GM03348 (cell line): Measurements from ENCODE around the gene VIM.

Source experiments
- DNase-seq: peaks from one replicate; pipeline ENCODE4 v3.0.0; 2012; ENCODE audit warnings: low spot score

The VIM gene

DNA sequence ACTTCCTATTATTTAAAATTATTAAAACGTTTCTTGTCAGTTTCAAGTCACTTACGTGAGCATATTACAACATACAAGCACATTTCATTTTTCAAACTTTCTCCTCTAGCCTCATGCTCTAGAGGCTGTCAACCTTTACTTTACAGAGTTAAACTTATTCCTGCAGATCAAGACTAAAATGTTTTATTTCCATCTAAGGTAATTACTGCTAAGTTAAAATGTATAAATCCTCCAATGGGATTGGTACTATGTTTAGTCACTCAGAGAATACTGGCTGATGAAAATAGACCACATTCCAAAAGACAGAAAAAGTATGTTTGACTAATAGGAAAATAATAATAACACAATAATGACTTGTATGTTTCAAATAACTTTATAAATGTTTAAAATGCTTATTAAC lies 18.2 kb upstream of the VIM start:
- no peak for DNase-seq

DNA sequence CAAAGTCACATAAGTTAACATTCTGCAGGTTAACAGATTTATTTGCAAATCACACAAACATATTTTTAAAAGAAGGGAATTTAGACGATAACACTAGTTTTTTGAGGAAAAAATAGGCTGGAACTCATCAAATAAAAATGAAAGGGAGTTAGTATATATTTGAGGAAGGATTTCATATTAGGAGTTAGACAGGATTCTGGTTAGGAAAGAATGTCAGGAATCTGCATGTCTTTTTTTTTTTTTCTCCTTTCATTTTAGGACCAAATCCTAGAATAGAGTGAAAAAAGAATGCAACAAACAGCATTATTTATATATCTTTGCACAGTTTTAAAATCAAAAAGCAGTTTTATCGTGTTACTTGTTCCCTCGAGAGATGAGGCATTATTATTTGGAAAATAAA lies 17.7 kb upstream of the VIM start:
- peak; percentile 41 for DNase-seq

DNA sequence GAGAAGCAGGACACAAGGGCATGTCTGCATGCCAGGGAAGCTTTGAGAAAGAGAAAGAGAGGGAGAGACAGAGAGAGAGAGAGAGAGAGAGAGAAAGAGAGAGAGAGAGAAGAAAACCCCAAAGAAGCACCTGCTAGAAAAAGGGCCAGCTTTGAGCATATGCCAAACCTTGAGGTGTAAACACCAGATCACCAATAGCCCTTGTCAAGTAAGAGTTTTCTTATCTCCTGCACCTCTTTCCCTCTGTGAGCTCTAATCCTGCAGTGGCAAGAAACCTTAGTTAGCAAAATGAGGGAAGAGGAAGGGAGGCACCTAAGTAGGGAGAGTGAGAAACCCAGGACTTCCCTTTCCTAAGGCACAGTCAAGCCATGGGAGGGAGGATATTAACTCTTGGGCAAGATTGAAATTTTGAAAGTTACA lies 15.2 kb upstream of the VIM start:
- no peak for DNase-seq

DNA sequence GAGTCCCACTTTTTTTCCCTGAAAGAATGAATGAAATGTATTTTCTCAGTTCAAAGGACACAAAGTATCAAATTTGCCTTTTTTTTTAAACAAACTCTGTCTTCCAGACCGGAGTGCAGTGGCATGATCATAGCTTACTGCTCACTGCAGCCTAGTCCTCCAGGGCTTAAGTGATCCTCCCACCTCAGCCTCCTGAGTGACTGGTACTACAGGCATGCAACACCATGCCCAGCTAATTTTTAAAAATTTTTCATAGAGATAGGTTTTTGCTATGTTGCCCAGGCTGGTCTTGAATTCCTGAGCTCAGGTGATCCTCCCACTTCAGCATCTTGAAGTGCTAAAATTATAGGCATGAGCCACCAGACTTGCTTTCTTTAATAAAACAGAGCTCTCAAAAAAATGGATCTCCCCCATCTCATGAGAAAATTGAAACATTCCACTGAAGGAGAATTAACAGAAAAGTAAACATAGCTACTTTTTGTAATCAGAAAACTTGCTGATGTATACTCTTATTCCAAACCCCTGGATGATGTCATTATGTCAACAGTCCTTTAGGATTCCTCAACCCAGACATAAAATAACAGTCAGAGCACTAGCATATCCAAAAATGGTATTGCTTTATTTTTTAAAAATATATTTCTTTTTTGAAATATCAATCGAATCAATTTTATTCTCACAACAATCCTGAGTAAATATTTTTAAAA lies 14.2 kb upstream of the VIM start:
- DNase-seq, result no peak

DNA sequence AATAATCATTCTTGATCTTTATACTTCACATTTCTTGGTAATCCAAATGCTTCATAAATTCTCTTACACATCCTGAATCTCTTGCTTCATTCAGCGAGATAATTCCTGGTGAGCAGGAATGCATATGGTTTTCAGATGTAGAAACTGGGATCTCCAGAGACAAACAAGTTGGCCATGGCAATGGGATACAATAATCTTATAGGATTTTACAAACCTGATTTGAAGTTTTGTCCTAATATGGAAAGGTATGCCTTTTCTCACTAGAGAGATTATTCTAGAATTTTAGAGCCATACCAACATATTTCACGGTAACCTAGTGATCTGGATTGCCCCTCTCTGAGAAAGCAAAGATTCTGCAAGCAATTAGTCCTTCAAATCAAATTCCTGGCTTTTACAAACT lies 13.5 kb upstream of the VIM start:
- no peak for DNase-seq

DNA sequence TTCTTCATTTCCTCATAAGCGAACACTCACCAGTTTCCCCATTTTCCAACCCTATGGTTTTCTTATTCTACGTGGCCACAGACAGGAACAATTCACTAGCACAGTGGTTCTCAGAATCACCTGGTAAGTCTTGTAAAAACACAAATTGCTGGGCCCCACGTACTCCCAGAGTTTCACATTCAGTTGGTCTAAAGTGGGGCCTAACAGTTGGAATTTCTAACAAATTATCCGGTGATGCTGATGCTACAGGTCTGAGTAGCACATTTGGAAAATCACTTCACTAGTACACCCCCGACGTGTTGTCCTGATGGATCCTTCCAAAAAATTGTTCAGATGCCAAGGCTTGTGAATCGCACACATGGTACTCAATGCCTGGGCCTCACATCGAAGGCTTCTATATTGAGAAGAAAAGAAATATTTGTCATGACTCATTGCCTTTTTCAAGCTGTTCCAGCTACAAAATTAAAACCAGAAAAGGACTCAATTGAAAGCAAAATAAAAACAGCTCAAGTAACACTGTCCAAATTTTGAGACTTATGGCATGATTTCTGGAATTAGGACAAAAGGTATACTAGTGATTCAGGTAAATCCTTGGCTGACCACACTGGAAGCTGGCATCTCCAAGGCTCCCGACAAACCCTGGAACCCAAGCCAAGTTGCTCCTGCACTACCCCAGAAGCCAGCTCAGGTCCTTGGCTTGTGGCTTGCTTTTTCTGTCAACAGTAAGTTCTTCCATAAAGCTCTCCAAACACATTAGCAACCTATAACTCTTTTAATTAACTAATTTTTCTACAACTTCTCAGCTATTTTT lies 12.9 kb upstream of the VIM start:
- peak; percentile 62 for DNase-seq

DNA sequence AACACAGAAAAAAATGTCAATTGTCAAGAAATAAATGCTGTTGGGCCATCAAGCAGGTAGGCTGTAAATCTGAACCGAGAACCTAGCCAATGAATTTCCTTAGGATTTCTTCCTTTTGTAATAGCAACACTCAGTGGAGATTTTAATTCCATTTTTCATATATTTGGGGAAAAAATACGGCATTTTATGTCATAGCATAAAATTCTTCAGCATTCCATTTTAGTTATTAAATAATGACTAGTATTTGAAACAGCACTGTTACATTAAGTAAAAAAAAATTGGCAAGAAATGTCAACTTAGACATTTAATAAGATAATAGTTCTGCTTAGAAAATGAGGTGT lies 12.3 kb upstream of the VIM start:
- DNase-seq, result no peak

DNA sequence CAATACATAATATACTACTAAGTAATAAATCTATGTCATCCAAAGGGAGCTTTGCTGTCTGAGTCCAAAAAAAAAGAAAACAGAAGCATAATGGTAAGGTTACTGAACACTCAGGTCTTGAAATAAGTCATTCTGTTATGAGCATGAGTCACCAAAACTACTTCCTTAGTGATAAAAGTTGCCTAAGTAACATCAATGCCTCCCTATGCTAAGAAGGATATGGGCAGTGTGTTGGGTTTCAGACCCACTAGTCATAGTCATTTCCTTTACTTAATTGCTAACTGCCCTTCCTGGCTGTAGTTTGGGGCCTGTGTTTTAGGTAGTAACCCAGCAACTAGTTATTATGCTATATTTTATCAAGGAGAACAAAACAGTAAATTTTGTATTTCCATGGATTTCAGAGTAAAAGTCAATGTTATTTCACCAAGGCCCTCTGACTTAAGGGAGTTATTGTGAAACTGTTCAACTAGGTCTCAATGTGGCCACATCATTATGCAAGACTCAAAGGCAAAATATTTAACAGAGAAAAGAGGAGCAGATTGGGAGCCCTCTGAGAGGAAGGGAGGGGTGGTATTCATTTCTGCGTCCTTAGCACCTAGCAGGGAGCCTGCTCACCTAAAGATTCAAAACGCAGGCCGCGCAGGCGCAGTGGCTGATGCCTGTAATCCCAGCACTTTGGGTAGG lies 11.7 kb upstream of the VIM start:
- peak; percentile 62 for DNase-seq

DNA sequence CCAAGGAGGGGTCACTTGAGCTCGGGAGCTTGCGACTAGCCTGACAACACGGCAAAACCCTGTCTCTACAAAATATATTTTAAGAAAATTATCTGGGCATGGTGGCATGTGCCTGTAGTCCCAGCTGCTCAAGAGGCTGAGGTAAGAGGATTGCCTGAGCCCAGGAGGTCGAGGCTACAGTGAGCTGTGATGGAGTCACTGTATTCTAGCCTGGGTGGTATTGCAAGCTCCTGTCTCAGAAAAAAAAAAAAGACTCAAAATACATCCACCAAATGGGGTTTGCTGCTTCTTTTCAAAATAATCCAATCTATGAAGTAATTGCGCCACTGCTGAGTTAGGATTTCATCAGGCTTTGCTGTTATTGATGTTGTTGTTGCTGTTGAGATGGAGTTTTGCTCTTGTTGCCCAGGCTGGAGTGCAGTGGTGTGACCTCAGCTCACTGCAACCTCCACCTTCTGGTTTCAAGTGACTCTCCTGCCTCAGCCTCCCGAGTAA lies 11.1 kb upstream of the VIM start:
- DNase-seq, result no peak

DNA sequence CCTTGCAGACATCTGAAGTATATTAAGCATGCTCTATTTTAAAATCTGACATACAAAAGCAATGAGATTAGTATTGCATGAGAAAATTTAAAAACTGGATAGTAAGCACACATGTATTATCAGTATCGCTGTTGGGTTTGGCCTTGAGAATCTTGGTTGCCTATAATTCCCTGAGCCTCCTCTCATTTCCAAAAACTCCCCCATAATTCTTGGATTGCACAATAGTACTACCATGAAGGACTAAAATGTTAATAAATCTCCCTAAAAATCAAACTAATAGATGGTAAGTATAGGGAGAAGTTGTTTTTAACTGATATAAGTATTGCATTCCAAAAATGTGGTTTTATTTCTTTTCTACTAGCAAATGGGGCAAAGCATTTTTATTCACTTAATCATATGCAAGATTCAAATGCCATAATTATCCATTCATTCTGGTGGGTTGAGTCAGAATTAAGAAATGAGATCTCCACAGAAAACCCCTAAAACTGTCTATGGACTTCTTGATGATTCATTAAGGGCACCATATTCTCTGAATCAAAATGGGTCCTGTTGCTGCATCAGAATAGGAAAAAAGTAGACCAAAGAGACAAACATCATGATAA lies 10.3 kb upstream of the VIM start:
- DNase-seq, result peak; percentile 57

DNA sequence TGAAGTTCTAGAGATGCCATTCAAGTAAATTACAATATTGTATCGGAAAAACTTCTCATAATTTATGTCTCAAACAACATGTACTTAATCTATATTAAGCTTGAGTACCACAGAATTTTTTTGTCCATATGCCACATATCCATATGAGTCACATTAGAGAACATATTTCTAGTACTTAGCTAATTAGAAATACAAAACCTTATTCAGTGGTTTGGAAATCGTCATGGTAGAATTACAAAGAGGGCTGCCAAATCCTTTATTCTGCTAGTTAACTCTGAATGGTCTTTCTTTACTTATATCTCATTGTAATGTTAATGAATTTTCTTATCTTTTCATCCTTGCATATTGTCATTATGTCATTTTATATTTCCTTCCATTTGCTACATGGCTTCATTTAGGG lies 9.0 kb upstream of the VIM start:
- no peak for DNase-seq

DNA sequence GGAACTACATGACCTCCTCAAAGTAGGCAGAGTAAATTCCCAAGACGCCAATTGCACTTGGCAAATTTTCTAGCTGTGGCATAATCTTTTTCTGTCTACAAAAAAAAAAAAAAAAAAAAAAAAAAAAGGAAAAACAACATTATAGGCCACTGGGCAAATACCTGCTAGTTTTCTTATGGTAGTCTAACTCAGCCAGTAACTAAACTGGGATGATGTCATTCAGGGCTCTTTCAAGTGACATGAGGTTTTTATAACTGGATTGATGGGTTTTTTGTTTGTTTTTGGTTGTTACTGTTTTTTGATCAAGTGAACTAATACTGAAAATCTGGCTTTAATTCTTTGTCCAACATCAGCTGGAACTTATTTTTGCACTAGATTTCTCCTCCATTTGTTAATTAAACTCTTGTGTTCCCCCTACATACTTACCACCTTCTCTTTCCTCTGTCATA lies 7.4 kb upstream of the VIM start:
- no peak for DNase-seq

DNA sequence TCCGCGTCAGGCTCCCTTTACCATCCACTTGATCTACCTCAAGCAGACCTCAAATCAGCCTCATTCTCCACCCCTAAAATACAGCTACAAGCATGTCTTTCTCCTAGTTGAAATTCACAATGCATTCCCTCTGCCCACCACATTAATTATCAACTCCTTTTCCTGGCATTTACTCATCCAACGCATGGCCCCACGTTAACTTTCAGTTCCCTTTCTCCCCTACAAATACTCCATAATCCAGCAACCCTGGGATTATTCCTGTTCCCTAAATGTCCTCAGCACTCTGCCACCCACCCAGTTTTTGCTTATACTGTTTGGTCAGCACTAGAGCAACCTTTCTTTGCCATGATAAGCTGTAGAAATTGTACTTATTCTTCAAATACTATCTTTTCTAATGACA lies 5.7 kb upstream of the VIM start:
- DNase-seq, result no peak

DNA sequence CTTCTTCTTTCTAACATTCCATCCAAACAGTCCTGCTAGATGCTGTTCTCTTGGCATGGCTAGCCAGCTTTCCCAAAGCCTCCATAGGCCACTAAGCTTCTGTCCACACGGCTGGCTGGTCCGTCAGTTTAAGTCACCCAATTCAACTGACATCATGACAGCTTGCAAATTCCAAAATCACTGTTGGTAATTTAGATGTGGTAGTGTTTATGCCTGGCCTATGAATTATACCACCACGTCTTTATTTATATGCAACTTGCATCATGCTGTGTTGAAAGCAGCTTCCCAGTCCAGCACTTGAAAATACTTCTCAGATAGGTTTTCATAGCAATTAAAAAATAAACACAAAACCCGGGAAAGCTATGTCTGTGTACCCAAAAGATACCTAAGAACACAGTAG lies 2.2 kb upstream of the VIM start:
- no peak for DNase-seq

DNA sequence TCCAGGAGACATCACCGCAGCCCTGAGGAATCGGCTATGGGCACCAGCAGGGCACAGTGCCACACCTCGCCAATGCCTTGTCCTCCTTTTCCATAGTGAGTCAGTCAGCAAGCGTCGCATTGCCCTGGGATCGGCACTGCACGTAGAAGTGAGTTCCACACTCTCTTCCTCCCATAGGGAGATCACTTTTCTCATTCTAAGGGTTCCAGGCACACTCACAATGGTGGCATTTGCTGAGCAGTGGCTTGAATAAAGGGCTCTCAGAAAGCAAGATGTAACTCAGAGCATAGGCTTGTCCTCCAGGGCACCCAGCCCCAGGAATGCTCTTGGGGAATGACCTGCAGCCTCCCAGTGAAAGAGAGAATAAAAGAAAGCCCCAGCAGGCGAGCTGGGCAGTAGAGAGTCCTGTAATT lies 1.1 kb upstream of the VIM start:
- DNase-seq, result no peak

DNA sequence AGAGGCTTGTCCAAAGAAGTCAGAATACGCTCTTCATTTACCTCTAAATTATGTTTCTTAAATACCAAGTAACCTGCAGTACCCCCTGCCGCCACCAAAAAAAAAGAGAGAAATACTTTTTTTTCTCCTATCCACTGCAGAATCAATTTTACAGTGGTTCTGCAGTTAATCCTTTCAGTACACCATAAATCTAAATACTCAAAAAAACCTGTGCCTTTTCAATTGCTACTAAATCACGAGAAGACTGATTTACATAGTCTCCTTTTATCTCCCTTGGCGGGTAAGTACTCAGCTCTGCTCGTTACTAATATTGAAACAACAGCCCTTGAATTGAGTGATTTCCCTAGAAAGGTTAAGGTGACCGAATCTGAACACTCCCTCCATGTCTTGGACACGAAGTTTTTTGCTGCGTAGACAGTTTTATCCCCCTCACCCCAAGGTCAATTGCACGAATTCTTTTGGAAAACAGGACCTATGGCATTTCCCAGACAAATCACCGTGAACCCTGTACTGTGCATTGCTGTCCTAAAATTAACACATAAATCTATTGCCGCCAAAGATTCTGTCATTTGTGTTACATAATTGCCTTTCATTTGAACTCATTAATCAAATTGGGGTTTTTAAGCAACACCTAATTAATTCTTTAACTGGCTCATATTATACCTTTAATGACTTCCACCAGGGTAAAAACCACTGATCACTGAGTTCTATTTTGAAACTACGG lies 512 bp upstream of the VIM start:
- no peak for DNase-seq

DNA sequence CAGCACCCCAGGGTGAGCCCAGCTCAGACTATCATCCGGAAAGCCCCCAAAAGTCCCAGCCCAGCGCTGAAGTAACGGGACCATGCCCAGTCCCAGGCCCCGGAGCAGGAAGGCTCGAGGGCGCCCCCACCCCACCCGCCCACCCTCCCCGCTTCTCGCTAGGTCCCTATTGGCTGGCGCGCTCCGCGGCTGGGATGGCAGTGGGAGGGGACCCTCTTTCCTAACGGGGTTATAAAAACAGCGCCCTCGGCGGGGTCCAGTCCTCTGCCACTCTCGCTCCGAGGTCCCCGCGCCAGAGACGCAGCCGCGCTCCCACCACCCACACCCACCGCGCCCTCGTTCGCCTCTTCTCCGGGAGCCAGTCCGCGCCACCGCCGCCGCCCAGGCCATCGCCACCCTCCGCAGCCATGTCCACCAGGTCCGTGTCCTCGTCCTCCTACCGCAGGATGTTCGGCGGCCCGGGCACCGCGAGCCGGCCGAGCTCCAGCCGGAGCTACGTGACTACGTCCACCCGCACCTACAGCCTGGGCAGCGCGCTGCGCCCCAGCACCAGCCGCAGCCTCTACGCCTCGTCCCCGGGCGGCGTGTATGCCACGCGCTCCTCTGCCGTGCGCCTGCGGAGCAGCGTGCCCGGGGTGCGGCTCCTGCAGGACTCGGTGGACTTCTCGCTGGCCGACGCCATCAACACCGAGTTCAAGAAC lies 1.1 kb downstream of the VIM start:
- DNase-seq, result peak; percentile 95

DNA sequence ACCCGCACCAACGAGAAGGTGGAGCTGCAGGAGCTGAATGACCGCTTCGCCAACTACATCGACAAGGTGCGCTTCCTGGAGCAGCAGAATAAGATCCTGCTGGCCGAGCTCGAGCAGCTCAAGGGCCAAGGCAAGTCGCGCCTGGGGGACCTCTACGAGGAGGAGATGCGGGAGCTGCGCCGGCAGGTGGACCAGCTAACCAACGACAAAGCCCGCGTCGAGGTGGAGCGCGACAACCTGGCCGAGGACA lies 1.6 kb downstream of the VIM start:
- DNase-seq, result no peak

DNA sequence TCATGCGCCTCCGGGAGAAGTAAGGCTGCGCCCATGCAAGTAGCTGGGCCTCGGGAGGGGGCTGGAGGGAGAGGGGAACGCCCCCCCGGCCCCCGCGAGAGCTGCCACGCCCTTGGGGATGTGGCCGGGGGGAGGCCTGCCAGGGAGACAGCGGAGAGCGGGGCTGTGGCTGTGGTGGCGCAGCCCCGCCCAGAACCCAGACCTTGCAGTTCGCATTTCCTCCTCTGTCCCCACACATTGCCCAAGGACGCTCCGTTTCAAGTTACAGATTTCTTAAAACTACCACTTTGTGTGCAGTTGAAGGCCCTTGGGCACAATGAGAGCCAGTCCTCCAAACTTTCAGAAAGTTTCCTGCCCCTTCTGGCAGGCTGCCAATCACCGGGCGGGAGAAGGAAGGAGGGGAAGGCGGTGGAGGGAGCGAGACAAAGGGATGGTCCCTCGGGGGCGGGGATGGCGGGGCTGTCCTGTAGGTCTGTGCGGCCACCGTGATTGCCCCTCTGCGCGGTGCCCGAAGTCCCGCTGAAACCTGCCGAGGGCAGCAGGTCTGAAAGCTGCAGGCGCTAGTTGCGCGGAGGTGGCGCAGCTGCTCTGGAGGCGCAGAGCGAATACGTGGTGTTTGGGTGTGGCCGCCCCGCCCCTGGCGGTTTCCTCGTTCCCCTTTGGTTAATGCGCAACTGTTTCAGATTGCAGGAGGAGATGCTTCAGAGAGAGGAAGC lies 2.1 kb downstream of the VIM start:
- DNase-seq, result peak; percentile 85

DNA sequence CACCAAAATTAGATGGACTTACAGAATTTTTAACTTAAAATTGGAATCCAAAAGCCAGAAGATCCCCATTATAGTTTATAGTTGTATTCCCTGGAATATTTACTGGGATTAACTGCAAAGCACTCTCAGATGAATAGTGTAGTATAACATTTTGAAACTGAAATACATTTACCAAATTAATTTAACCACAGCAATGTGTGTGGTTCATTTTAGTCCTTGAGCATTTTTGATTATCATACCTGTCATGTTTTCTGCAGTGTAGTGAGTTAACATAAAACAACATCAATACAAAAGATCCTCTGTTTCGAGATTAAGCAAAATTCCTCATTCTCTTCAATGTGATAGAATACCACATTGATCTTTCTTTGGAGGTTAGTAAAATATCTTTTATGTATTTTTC lies 3.7 kb downstream of the VIM start:
- DNase-seq, result no peak
